GM21529 (cell line): ENCODE measurements around the gene EML3.
"Not testable (repeated sequence)": the region's sequence is repeated elsewhere in the genome, so short reads cannot be mapped to it uniquely, and the experiment has no call there.

Source experiments
- ATAC-seq: cut with Tn5 transposase; IDR thresholded peaks from one replicate; pipeline ENCODE4 v1.9.1; 2021; ENCODE audit not compliant: unreplicated experiment

The EML3 gene

DNA sequence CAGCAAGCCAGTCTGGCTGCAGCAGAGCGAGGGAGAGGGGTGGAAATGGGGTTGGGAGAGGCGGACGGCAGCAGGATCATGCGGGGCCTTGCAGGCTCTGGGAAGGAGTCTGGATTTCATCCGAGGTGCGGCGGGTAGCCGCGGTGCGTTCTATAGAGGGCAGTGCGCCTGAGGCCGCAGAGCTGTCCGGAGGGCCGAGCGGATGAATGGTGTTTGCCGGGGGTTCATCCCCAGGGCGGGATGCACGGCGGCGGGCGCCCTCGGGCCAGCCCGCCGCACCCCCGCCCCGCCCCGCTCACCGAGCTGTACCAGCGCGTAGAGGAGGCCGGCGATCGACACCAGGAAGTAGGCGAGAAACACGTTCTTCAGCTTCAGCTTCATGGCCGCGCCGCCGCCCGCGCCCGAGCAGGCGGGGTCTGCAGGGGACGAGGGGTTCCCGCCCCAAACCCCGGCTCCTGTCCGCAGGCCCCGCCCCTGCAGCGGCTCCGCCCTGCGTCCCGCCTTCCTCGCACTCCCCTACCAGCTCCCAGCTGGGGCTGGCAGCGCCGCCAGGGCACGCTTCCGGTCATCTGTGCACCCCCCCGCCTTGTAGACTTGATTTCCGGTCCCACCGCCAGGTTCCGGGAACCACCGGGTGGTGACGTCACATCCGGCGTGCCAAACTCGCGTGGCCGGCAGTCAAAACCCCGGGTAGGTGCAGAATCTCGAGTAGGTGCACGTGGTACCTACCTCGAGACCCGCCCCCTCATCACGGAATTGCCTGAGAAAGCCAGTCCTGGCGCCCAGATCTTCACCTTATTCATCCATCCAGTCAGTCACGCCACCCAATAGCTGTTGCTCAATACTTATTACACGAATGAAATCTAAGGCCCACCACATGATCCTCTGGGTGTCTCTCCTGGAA, 9.2 kb upstream of the EML3 start, which contains the start of gene B3GAT3:
Gene B3GAT3, minus strand, starts transcription at position 420 of the 904 bp plus-strand sequence. Its CDS starts 39 bp downstream, at position 381.
- peak; percentile 91 for ATAC-seq

DNA sequence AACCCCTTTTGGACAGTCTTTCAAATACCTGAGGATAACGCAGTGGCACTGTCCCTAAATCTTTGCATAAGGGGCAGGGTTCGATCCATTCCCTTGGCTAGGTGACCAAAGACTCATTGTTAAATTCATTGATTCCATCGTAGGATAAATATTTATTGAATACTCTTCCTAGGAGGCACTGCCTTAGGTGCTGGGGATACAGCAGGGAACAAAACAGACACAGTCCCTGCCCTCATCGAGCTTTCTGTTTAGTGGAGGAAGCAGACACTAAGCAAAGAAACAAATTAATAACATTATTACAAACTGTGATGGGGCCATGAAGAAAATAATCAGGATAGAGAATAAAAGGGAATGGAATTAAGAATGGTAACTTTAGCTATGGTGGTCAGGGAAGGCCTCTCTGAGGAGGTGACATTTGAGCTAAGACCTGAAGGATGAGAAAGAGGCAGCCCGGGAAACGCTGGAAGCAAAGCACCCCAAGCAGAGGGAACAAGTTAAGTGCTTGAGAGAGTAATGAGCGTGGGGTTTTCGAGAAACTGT, 8.5 kb upstream of the EML3 start:
- ATAC-seq, result no peak

- not testable (repeated sequence) for ATAC-seq
These were observed 4.4 kb upstream of the EML3 start for GRCh38 chr11:62616957-62617356.

DNA sequence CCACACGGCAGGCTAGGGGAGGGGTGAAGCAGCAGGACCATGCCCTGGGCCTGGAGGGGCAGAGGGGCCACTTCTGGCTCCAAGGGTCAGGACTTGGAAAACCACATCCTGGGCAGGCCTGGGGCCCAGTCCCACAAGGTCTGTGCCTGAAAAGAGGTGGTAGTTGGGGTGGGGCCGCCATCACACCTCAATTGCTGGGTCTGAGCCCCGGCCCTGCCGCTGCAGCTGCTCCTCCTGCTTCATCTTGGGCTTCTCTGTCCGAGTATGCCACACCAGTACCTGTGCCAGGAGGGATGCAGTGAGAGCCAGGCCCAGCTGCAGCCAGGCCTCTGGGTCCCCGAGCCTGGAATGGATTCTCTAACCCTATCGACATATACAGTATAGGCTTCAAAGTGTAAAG, 2.9 kb upstream of the EML3 start:
- ATAC-seq, result no peak

GRCh38 chr11:62614275-62614674, 1.7 kb upstream of the EML3 start:
- no peak for ATAC-seq

DNA sequence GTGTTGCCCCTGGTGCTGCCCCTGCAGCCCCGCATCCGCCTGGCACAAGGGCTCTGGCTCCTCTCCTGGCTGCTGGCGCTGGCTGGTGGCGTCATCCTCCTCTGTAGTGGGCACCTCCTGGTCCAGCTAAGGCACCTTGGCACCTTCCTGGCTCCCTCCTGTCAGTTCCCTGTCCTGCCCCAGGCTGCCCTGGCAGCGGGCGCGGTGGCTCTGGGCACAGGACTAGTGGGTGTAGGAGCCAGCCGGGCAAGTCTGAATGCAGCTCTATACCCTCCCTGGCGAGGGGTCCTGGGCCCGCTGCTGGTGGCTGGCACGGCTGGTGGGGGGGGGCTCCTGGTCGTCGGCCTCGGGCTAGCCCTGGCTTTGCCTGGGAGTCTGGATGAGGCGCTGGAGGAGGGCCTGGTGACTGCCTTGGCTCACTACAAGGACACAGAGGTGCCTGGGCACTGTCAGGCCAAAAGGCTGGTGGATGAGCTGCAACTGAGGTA, 760 bp upstream of the EML3 start:
- no peak for ATAC-seq

DNA sequence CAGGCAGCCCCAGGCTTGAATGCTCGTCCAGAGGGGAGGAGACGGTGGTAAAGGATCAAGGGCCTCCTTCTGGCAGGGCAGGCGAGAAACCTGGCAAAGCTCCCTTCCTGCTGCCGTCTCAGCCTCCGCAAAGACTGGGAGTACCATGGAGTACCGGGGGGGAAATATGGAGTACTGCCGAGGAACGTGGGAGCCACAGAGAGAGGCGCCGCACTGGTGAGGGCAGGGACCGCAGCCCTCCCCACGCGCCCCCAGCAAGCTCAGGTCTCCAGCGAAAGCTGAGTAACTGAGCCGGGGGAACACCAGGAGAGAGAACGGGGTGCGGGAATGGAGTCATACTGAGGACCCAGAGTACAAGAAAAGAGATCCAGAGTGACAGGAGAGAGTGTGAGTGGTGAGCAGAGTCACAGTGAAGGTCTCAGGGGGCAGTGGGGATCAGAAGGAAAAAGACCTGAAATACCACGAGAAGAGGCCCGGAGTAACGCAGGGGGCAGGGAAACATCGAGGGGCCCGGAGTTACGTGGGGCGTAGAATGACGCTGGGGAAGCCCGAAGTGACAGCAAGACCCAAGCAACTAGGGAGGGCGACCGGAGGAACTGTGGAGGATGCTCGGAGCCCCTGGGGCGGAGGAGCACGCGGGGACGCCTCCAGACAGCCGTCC, 740 bp downstream of the EML3 start:
- peak; percentile 13 for ATAC-seq

DNA sequence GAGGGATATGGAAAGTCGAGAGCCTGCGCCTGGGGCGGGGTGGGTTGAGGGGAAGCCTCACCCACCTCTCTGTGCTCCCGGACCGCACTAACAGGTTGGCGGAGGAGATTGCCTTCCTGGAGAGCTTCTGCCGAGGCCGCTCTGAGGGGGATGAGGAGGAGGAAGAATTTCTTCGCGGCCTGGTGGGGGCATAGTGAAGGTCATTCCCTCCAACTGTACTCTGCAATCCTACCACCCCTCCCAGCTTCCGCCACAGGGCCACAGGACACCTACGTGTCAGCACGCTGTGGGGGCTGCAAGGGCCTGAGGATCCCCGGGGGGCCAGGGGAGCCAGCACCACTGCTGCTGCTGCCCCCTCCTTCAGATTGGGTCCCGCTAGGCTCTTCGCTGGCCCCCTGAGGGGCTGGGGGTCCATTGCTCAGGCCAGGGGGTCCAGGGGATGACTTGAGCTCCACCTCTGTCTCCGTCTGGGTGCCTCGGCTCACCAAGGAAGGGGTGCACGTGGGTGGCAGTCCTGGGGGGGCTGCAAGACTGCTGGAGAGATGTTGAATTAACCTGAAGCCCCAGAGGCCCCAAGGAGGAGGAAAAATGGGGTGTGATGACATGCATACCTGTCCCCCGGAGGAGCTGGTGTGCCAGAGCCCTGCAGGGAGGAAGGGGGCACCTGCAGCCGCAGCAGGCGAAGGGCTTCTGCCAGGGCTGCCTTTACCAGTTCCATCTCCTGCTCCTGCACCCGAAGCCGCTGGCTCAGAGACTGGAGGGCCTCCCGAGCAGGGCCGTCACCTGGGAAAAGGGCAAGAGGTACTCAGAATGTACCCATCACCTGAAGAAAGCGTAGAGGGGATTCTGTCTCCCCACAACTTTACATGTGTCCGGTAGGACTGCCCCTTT, 1.5 kb downstream of the EML3 start:
- no peak for ATAC-seq

DNA sequence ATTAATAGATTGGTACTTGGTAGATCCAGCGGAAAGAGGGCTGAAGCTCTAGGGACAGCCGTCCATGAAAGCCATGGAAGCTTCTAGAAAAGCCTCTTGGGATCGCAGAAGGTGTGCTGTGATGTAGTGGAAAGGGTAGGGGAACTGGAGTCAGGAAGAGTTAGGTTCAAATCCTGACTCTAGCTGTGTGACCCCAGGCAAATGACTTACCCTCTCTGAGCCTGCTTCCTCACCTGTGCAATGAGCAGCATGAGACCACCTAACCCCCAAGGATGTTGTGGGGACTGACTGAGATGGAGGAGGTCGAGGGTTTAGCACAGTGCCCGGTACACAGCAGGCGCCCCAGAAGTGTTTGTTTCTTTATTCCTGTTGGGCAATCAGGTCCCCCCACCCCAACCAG, 2.2 kb downstream of the EML3 start:
- ATAC-seq, result no peak

DNA sequence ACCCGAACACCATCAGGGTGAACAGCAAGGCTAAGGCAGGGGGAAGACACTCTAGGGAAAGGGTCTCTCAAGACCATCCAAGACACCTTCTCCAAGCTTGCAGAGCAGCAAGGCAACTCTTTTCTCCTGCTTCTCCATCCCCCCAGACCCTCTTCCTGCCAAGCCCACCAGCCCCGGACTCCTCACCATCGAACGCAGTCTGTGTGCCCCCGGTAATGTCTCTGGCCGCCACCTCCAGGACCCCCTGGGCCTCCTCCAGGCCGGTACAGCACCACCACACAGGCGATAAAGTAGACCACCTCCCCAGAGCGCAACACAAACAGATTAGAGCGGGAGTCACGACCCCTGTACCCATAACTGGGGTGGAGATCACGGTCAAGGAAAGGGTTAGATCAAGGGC, 3.8 kb downstream of the EML3 start:
- no peak for ATAC-seq

- ATAC-seq, result no peak
These were observed 4.9 kb downstream of the EML3 start for GRCh38 chr11:62607714-62608113.

DNA sequence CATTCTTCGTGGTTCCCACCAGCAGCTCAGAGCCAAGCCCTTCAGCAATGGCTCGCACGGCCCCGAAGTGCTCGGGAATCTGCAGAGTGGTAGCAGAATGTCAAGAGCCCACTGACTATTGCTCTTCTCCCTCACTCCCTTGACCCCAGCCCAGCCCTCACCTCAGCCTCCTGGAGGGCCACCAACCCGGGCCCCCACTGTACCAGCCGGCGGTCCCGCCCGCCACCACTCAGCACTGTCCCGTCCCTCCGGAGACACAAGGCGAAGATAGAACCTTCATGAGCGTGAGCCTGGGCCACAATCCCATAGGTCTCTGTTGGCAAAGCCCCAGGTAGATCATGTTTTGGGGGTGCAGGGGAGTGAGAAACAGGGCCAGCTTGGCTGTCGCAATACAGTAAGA, 6.7 kb downstream of the EML3 start:
- no peak for ATAC-seq

DNA sequence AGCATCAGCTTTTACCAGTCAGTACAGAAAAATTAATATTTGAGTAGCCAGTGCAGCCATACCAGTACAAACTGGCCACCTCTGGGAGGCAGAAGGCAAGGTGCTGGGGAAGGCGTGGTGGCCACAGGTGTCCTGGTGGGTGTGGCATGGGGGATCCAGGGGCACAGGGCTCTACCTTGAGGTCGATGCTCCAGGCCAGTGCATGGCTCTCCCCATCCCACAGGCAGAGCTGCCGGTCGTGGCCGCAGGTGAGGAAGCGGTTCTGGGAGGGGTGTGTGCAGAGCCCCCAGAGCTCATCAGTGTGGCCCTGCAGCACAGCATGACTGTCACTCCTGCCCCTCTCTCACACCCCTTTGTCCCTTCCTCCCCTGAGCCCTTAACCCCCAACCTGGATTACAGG, 7.1 kb downstream of the EML3 start:
- ATAC-seq, result no peak

DNA sequence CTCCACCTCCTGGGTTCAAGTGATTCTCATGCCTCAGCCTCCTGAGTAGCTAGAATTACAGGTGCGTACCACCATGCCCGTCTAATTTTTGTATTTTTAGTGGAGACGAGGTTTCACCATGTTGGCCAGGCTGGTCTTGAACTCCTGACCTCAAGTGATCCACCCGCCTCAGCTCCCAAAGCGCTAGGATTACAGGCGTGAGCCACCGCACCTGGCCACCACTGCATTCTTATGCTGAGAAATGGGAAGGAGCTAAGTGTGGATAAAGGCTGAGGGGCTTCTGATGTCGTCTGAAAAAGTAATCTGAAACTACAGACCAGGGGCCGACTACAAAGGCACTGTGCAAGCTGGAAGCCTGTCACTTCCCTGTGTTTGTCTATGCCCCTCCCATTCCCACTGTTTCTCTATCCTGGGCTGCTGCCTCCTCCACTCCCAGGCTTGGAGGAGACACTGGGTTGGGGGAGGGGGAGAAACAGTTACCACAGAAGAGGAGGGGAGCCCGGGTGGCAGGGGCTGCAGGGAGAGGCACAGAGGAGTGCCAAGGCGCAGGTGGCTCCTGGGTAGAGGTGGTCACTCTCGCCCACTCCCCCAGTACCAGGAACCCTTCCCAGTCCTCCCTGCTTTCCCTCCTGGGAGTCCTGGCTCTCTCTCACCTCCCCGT, 8.0 kb downstream of the EML3 start:
- ATAC-seq, result no peak

DNA sequence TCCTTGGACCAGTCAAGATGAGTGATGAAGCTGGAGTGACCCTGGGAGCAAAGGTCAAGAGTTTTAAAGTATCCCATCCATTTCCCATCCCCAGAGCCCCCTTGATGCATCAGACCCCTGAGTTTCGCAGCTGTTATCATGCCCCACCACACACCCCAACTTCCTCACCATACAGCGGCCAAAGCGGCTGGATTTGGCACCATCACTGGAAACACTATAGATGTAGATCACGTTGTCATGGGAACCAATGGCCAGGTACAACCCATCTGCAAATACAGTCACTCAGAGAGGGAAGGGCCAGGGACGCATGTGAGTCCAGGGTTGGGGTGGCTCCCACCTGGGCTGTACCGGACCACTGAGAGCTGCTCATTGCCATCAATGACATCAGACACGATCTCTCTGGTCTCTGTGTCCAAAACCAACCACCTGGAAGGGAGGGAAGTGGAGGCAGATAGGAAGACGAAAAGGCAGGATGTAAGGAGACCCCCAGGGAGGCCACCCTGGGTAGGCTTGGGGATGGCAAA, 8.7 kb downstream of the EML3 start:
- no peak for ATAC-seq

DNA sequence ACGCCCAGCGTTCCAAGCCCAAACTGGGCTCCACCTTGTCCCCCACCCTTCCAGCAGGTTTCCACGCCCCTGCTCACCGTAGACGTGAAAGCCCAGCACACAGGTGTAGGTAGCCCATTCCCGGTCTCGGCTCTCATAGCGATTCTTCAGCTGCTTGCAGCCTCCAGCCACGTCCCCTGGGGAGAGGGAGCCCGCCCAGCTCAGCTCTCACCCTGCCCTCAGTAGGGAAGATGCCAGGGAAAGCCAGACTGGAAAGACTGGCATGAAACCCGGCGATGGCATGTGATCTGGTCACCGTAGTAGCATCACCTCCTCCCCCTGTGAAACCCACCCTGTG, 9.5 kb downstream of the EML3 start:
- no peak for ATAC-seq

GRCh38 chr11:62602141-62603071, 10.2 kb downstream of the EML3 start:
- ATAC-seq, result no peak

- peak; percentile 74 for ATAC-seq
These were observed 11.0 kb downstream of the EML3 start, which contains the start of gene MTA2 for GRCh38 chr11:62601372-62602140. MTA2 (minus strand) TSS chr11:62601865; CDS start chr11:62601450, 415 bp downstream.

DNA sequence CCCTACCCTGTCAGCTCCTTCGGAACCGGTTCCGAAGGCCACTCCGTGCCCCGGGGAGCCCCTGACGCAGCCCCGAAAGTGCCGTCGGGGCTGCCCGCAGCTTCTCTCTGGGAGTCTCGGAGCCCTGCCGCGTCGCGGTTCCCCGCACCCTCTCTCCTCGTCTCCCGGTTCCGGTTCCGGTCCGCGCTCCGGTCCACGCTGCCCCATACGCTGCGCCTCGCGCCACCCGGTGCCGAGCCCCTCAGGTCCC, 11.5 kb downstream of the EML3 start:
- ATAC-seq, result no peak
